ENCODE results near the gene MELTF. TPM values are rescaled to one million over a fixed set of nuclear protein-coding genes. Genes with fewer than 3 reads are reported as not detected.
A peak's percentile ranks its signal among the peaks of the same experiment; 100 is the strongest.

The MELTF gene
- total and polyA plus RNA-seq, 2 of the 13 experiments (the other 11 are each of a cell fraction or from before 2014, with no cell fraction given) = 3.2 to 7.5 TPM

GRCh38 chr3:196966526-196967401 is 62.9 kb downstream of the MELTF start (continued):
- TF ChIP-seq ZNF318 (CRISPR knock-in tag; IDR thresholded peaks at IDR 0.05) (no peak), ZNF687 (CRISPR knock-in tag; IDR thresholded peaks at IDR 0.05) (peak; percentile 76), PRDM10 (CRISPR knock-in tag; IDR thresholded peaks at IDR 0.05; ENCODE audit: low read depth) (peak; percentile 91), ZNF552 (CRISPR knock-in tag; IDR thresholded peaks at IDR 0.05; ENCODE audit: borderline replicate concordance) (no peak)

All from HepG2 (cell line).